PFSK-1 (cell line): ENCODE data around the gene PELI2.

ENCODE experiments used
- FOXP2 ChIP-seq: optimal IDR thresholded peaks from 2 replicates; pipeline ENCODE3; 2011; ENCODE audit warnings: borderline replicate concordance, control low read depth, inconsistent platforms; ENCODE audit not compliant: insufficient read depth; ENCODE audit errors: extremely low read length, extremely low read depth
- POLR2AphosphoS5 ChIP-seq: IDR thresholded peaks from 2 replicates; pipeline ENCODE4 v1.6.1; 2012; ENCODE audit warnings: low read depth, mild to moderate bottlenecking, control low read depth, low read length, moderate library complexity
- REST ChIP-seq, 2 experiments: IDR thresholded peaks; 2 replicates each; pipeline versions ENCODE4 v1.6.1 to v1.8.0; 2011 to 2012; ENCODE audit warnings: low read depth in 2 of 2, low read length in 2 of 2, control low read depth in 1 of 2, inconsistent platforms in 1 of 2, mild to moderate bottlenecking in 1 of 2, moderate library complexity in 1 of 2; ENCODE audit not compliant: insufficient read depth in 1 of 2
- SIN3A ChIP-seq: IDR thresholded peaks from 2 replicates; pipeline ENCODE4 v1.6.1; 2012; ENCODE audit warnings: mild to moderate bottlenecking, low read length, moderate library complexity, borderline replicate concordance; ENCODE audit not compliant: insufficient read depth
- TAF1 ChIP-seq: IDR thresholded peaks from 2 replicates; pipeline ENCODE4 v1.6.1; 2012; ENCODE audit warnings: low read length, control low read depth, borderline replicate concordance; ENCODE audit not compliant: insufficient read depth

PELI2 gene

DNA sequence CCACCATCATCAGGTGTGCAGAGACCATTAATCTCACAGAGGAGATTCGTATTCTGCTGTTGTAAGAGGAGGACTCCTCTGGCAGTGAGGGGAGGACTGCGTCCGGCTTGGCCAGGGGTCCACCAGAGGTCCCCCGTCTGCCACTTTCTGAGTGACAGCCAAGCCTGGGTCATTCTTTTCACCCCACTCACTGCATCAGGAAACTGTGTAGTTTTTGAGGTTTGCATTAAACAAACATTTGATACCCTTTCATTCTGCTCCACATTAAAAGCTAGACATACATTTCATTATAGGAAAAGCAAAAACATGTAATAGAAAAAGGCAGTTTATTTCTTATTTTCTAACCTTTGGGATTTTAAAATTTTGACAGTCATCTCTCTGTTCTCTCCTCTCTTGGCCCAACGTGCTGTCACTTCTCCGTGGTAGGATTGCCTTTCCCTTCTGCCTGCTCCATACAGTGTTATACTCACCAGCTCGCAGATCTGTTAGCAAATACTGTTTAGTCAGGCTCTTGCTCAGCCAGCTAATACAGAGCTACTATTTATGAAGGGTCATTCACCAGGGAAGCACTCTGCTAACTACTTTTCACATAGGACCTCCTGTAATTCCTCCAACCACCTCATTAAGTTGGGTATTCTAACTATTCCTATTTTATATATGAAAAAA is 99.3 kb downstream of the PELI2 start:
- TF ChIP-seq POLR2AphosphoS5, result no peak
- TF ChIP-seq FOXP2, result no peak
- TF ChIP-seq REST (IDR thresholded peaks at IDR 0.05; ENCODE audit: insufficient read depth in 1 of 2, low read depth in 2 of 2, low read length in 2 of 2), result no peak
- TF ChIP-seq TAF1, result no peak
- TF ChIP-seq SIN3A, result no peak

DNA sequence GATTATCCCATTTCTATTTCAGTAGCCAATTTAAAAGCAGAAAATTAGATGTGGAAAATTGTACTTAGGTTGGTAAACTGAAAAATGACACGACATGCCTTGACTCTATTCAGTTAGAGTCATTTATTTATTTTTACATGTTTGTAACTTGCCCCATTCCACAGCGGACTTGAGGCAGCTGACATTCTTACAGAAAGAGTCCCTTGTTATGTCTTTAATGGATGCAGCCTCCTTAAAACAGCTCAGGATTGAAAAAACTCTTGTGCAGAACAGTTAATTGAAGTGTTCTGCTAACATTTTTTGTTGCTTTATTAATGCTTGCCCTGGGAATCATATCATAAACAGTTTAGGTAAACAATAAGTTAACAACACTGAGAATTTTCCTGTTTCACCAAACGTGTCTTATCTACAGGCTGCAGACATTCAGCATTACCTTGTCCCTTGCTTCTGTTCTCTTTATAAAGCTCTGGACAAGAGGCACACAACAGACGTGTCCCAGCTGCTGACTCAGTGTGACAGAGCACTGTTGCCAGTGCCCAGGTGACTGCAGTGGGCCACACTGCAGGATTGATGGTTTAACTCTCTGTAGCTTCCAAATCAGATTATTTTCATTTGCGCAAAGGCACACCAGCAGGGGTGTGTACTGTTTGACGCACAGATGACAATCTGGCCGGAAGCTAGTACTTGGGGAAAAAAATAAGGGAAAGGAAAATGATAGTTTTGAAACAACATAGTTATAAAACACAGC is 101.6 kb downstream of the PELI2 start:
- TF ChIP-seq REST (IDR thresholded peaks at IDR 0.05; ENCODE audit: insufficient read depth in 1 of 2, low read depth in 2 of 2, low read length in 2 of 2) (no peak), FOXP2 (no peak), SIN3A (no peak), TAF1 (no peak), POLR2AphosphoS5 (no peak)

GRCh38 chr14:56221382-56222128 is 103.3 kb downstream of the PELI2 start:
- TF ChIP-seq POLR2AphosphoS5 (no peak), REST (IDR thresholded peaks at IDR 0.05; ENCODE audit: insufficient read depth in 1 of 2, low read depth in 2 of 2, low read length in 2 of 2) (no peak), FOXP2 (no peak), SIN3A (no peak), TAF1 (no peak)

- no peak for TF ChIP-seq SIN3A
- TF ChIP-seq REST (IDR thresholded peaks at IDR 0.05; ENCODE audit: insufficient read depth in 1 of 2, low read depth in 2 of 2, low read length in 2 of 2), result no peak
- TF ChIP-seq POLR2AphosphoS5, result no peak
- TF ChIP-seq TAF1, result no peak
- no peak for TF ChIP-seq FOXP2
Observed at GRCh38 chr14:56224229-56224628, 106.0 kb downstream of the PELI2 start.
